Right lobe of liver (tissue), 6 donors: ENCODE results near the gene HMG20B. TPM values are rescaled to one million over a fixed set of nuclear protein-coding genes. Genes with fewer than 3 reads are reported as not detected.
"Not testable (repeated sequence)": the region's sequence is repeated elsewhere in the genome, so short reads cannot be mapped to it uniquely, and the experiment has no call there.

Experiments
- ATAC-seq, 4 donors: fragments of 200-7000 bp; cut with Tn5 transposase; one replicate each; pipeline ENCODE4 v1.9.1; 2020; ENCODE audit warnings: mild to moderate bottlenecking in 4 of 4, moderate library complexity in 4 of 4
- DNase-seq, 3 donors: peaks; one replicate each; pipeline ENCODE4 v3.0.0-alpha.2; 2020
- H3K27ac ChIP-seq, 3 donors: fragments of 200-600 bp; one replicate each; pipeline ENCODE4 v1.8.0; 2022
- H3K27me3 ChIP-seq, 2 donors: fragments of 200-600 bp; one replicate each; pipeline ENCODE4 v1.8.0; 2022
- H3K36me3 ChIP-seq, 4 donors: fragments of 200-600 bp; sonication (generic) in 1 of 4; one replicate each; pipeline versions ENCODE4 v1.5.1 to v1.8.0; 2017 to 2022; ENCODE audit warnings: control low read depth in 1 of 4
- H3K4me1 ChIP-seq, 4 donors: fragments of 200-600 bp; sonication (generic) in 1 of 4; one replicate each; pipeline versions ENCODE4 v1.5.1 to v1.8.0; 2017 to 2022; ENCODE audit warnings: control low read depth in 1 of 4
- H3K4me3 ChIP-seq, 3 donors: fragments of 200-600 bp; one replicate each; pipeline ENCODE4 v1.8.0; 2022
- H3K9me3 ChIP-seq, 4 donors: fragments of 200-600 bp; sonication (generic) in 1 of 4; one replicate each; pipeline versions ENCODE4 v1.5.1 to v1.8.0; 2017 to 2022; ENCODE audit warnings: control low read depth in 1 of 4
- CTCF ChIP-seq, 4 donors: fragments of 200-600 bp in 3 of 4; fragments of 450-650 bp in 1 of 4; IDR thresholded peaks; one replicate each; pipeline versions ENCODE4 v1.5.1 to v1.8.0; 2016 to 2022; ENCODE audit warnings: antibody characterized with exemption in 4 of 4, mild to moderate bottlenecking in 2 of 4
- POLR2A ChIP-seq: fragments of 450-650 bp; IDR thresholded peaks from one replicate; pipeline ENCODE4 v1.6.1; 2017; ENCODE audit warnings: antibody characterized with exemption, mild to moderate bottlenecking
- WGBS: methylation state at CpG from one replicate; pipeline ENCODE4 v1.1.6; 2018; ENCODE audit warnings: low coverage, low lambda C conversion rate; ENCODE audit not compliant: insufficient coverage; ENCODE audit errors: missing lambda C conversion rate; 5-methylcytosine and 5-hydroxymethylcytosine counted together
- intact Hi-C, 2 donors: fragments of 100-400 bp; cut with DNase I; formaldehyde crosslinking; loops; one replicate each; pipeline versions ENCODE4 v1.11.2 to v1.14.1; 2022
- total RNA-seq, 6 experiments: library from RNA; depleted of rRNA in 2 of 6; stranded (reverse); fragments of >200 nt in 2 of 6; fragmentation: NEBNext Ultra II Directional in 3 of 6; extraction: Animal tissue kit (Norgen Biotek cat#: 25700) in 3 of 6; gene quantifications; one replicate each; pipeline versions ENCODE4 v1.1.0 to v1.2.4, GENCODE V29; 2016 to 2023
- donor health status: DM: no; HTN: yes; CAD: no.
- donor health status: DM: no; HTN: no; CAD: no.
- donor health status: DM: no; HTN: no; CAD: no.
- donor health status: DM: no; HTN: yes; CAD: no.
- donor health status: DM: no; HTN: yes; CAD: no.

The HMG20B gene
- total RNA-seq, 6 experiments from 2014 or later = 30.7 to 58.6 (median 33.3) TPM

- DNase-seq (no peak), ATAC-seq (no peak)
- no peaks in the 10 kb centered on the region for H3K36me3 ChIP-seq
- no peaks in the 10 kb centered on the region for H3K4me1 ChIP-seq
- H3K27ac ChIP-seq = no peak overlapping the region
- H3K4me3 ChIP-seq = no peak overlapping the region
- no peaks in the 10 kb centered on the region for H3K9me3 ChIP-seq
- intact Hi-C loops = no loop called here
- WGBS = 94% methylated on average over 53 of the region's 60 CpGs
- TF ChIP-seq POLR2A (no peak), CTCF (IDR thresholded peaks at IDR 0.05) (no peak)
- no peaks in the 10 kb centered on the region for H3K27me3 ChIP-seq
Observed at GRCh38 chr19:3577723-3578344, 5.1 kb downstream of the HMG20B start.

GRCh38 chr19:3578390-3578789 is 5.6 kb downstream of the HMG20B start:
- ATAC-seq (no peak), DNase-seq (no peak)
- TF ChIP-seq CTCF (IDR thresholded peaks at IDR 0.05) = no peak
- TF ChIP-seq POLR2A = no peak
- intact Hi-C loops = no loop called here
- Histone ChIP-seq H3K27ac (no peak overlapping the region), H3K4me1 (no peaks in the 10 kb centered on the region), H3K27me3 (no peaks in the 10 kb centered on the region), H3K9me3 (no peaks in the 10 kb centered on the region), H3K36me3 (no peaks in the 10 kb centered on the region), H3K4me3 (no peak overlapping the region)
- WGBS = 88% methylated on average over 8 of the region's 17 CpGs

GRCh38 chr19:3580156-3580934 is 7.6 kb downstream of the HMG20B start:
- TF ChIP-seq CTCF (IDR thresholded peaks at IDR 0.05) (no peak), POLR2A (no peak)
- WGBS = 57% methylated on average over 11 of the region's 11 CpGs
- Histone ChIP-seq H3K36me3 (no peaks in the 10 kb centered on the region), H3K9me3 (no peaks in the 10 kb centered on the region), H3K27me3 (no peaks in the 10 kb centered on the region), H3K4me3 (no peak overlapping the region), H3K4me1 (no peaks in the 10 kb centered on the region), H3K27ac (no peak overlapping the region)
- intact Hi-C loops = no loop called here
- DNase-seq = no peak
- peak; percentile 16 to 83 (median 20) for ATAC-seq

GRCh38 chr19:3581792-3582191 is 9.0 kb downstream of the HMG20B start:
- WGBS = no CpG with 5 or more reads among the region's 4 CpGs
- H3K27me3 ChIP-seq, H3K4me3 ChIP-seq, intact Hi-C loops, H3K27ac ChIP-seq, H3K36me3 ChIP-seq, ATAC-seq, H3K4me1 ChIP-seq, H3K9me3 ChIP-seq, DNase-seq: not testable (repeated sequence)

GRCh38 chr19:3584036-3584802 is 11.5 kb downstream of the HMG20B start:
- intact Hi-C loops, ATAC-seq, H3K4me1 ChIP-seq, H3K27me3 ChIP-seq, H3K9me3 ChIP-seq, H3K36me3 ChIP-seq, DNase-seq, H3K4me3 ChIP-seq, H3K27ac ChIP-seq: not testable (repeated sequence)
- WGBS = 86% methylated on average over 14 of the region's 15 CpGs
